Adrenal gland (tissue), 5 donors: ENCODE measurements around the gene MPG.

Experiments
- POLR2A ChIP-seq, 2 donors: fragments of 450-650 bp; IDR thresholded peaks; one replicate each; pipeline ENCODE4 v1.6.1; 2017; ENCODE audit warnings: antibody characterized with exemption in 2 of 2, mild to moderate bottlenecking in 2 of 2, moderate library complexity in 1 of 2
- TF ChIP-seq, protein P1 (sequence below), 6 experiments: fragments of 450-650 bp in 4 of 6; fragments of 200-600 bp in 2 of 6; sonication (generic) in 1 of 6; IDR thresholded peaks; 1 replicate in 5 of 6; 2 replicates in 1 of 6; pipeline versions ENCODE4 v1.5.1 to v1.8.0; 2016 to 2021; ENCODE audit warnings: antibody characterized with exemption in 6 of 6, mild to moderate bottlenecking in 2 of 6, moderate library complexity in 1 of 6
- donor health status: DM: no; HTN: no; CAD: no.

DNA sequence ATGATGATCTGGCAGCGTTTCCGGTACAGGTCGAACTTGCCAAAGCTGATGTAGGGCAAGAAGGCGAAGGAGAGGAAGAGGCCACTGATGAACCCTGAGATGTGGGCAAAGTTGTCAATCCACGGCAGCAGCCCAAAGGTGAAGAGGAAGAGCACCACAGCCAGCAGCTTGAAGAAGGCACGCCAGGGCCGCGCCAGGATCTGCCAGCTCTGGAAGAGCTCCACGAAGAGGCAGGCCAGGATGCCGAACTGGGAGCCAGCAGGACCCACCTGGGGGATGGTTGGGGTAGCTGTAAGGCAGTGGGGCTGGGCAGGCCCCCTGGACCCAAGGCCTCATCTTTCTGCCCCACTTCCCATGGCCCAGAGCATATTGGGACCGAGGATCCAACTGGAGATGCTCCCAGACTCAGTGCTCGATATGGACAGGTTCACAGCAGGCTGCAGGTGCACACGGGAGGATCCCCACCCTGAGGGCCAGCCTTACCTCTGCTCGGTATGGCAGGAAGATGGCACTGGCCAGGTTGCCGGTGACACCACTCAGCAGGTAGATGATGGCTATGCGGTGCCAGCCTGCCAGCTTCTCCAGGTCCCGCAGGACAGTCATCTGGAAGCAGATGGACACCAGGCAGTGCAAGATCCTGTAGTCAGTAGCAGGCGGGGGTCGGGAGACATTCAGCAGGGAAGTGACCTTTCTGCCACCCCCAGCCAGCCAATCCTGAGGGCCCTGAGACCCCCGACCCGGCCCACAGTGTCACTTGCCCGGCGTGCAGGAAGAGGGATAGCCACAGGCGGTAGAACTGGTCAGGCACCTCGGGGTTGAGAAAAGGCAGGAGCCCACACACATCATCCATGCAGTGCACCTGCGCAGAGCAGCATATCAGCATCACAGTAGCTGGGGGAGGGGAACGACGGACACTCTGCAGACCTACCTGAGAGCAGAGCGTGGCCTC is 19.3 kb upstream of the MPG start:
- no peak for TF ChIP-seq POLR2A (IDR thresholded peaks at IDR 0.05)
- TF ChIP-seq, protein P1, sequence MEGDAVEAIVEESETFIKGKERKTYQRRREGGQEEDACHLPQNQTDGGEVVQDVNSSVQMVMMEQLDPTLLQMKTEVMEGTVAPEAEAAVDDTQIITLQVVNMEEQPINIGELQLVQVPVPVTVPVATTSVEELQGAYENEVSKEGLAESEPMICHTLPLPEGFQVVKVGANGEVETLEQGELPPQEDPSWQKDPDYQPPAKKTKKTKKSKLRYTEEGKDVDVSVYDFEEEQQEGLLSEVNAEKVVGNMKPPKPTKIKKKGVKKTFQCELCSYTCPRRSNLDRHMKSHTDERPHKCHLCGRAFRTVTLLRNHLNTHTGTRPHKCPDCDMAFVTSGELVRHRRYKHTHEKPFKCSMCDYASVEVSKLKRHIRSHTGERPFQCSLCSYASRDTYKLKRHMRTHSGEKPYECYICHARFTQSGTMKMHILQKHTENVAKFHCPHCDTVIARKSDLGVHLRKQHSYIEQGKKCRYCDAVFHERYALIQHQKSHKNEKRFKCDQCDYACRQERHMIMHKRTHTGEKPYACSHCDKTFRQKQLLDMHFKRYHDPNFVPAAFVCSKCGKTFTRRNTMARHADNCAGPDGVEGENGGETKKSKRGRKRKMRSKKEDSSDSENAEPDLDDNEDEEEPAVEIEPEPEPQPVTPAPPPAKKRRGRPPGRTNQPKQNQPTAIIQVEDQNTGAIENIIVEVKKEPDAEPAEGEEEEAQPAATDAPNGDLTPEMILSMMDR (IDR thresholded peaks at IDR 0.05) = no peak
